Measurements from ENCODE around the gene TARDBP. TPM values are rescaled to one million over a fixed set of nuclear protein-coding genes. Genes with fewer than 3 reads are reported as not detected.

Gene TARDBP
- total and polyA plus RNA-seq, 9 of the 15 experiments (the other 6 are each of a cell fraction or from before 2014, with no cell fraction given), result 122 to 515 (median 243) TPM

GRCh38 chr1:11053758-11054137 is 41.3 kb downstream of the TARDBP start (continued):
- TF ChIP-seq REST (IDR thresholded peaks at IDR 0.05; ENCODE audit: borderline replicate concordance) (peak; percentile 98), REST (CRISPR knock-in tag; IDR thresholded peaks at IDR 0.05; ENCODE audit: low read depth) (peak; percentile 93), ZNF263 (CRISPR knock-in tag; IDR thresholded peaks at IDR 0.05; ENCODE audit: borderline replicate concordance) (peak; percentile 58; the same call in 1 of the 2 replicates), ATF6 (CRISPR knock-in tag; IDR thresholded peaks at IDR 0.05) (no peak), KLF13 (tag; IDR thresholded peaks at IDR 0.05; ENCODE audit: borderline replicate concordance, low read depth) (0 out of 2 replicates have a peak, but pooled peaks have one; percentile 37), CTCF (IDR thresholded peaks at IDR 0.05 in 2 of 3, conservative IDR thresholded peaks at IDR 0.05 in 1 of 3; ENCODE audit: insufficient read depth in 2 of 3, low read depth in 1 of 3, low read length in 3 of 3) (no peak), RCOR1 (IDR thresholded peaks at IDR 0.05; ENCODE audit: borderline replicate concordance in 1 of 2, low read depth in 2 of 2, low read length in 2 of 2) (peak in 1 of 2 experiments; percentile 58; a peak in 1 of 4 replicates), TFAP4 (CRISPR knock-in tag; IDR thresholded peaks at IDR 0.05; ENCODE audit: borderline replicate concordance) (peak; percentile 40; the same call in 1 of the 2 replicates), TEAD4 (IDR thresholded peaks at IDR 0.05; ENCODE audit: low read length) (no peak), TEAD4 (CRISPR knock-in tag; IDR thresholded peaks at IDR 0.05; ENCODE audit: borderline replicate concordance) (no peak), SMARCA4 (IDR thresholded peaks at IDR 0.05) (no peak), E2F4 (CRISPR knock-in tag; IDR thresholded peaks at IDR 0.05; ENCODE audit: low read depth) (0 out of 2 replicates have a peak, but pooled peaks have one; percentile 29), RBFOX2 (IDR thresholded peaks at IDR 0.05; ENCODE audit: low read depth, low read length) (peak; percentile 29; the same call in 1 of the 2 replicates)

Data from K562 (cell line).